HepG2 (cell line): Measurements from ENCODE around the gene TCAP. TPM values are rescaled to one million over a fixed set of nuclear protein-coding genes. Genes with fewer than 3 reads are reported as not detected.

Experiments used
- ATF4 ChIP-seq, 2 experiments: fragments of 450-650 bp in 1 of 2; sonication (generic) in 1 of 2; formaldehyde crosslinking; IDR thresholded peaks; 2 replicates each; pipeline versions ENCODE4 v1.5.0 to v1.8.0; 2020 to 2022; ENCODE audit warnings: mild to moderate bottlenecking in 1 of 2, missing genetic modification reagents in 1 of 2
- MXD4 ChIP-seq: IDR thresholded peaks from 2 replicates; pipeline ENCODE4 v1.6.1; 2016; ENCODE audit warnings: mild to moderate bottlenecking, missing biosample characterization, missing genetic modification reagents
- NR1H2 ChIP-seq: sonication (generic); formaldehyde crosslinking; IDR thresholded peaks from 2 replicates; pipeline ENCODE4 v1.8.1; 2022; ENCODE audit warnings: low read depth, missing genetic modification reagents, borderline replicate concordance
- RBFOX2 ChIP-seq: fragments of 200-400 bp; formaldehyde crosslinking; IDR thresholded peaks from 2 replicates; pipeline ENCODE4 v1.6.1; 2017; ENCODE audit warnings: low read depth, mild to moderate bottlenecking, low read length
- SMAD1 ChIP-seq: sonication (generic); formaldehyde crosslinking; IDR thresholded peaks from 2 replicates; pipeline ENCODE4 v1.4.0; 2020; ENCODE audit warnings: missing genetic modification reagents, low read depth, mild to moderate bottlenecking, borderline replicate concordance
- SNRNP70 ChIP-seq: fragments of 200-400 bp; formaldehyde crosslinking; IDR thresholded peaks from 2 replicates; pipeline ENCODE4 v1.6.1; 2017; ENCODE audit warnings: mild to moderate bottlenecking, low read depth, low read length, moderate library complexity
- U2AF2 ChIP-seq: fragments of 200-400 bp; formaldehyde crosslinking; IDR thresholded peaks from 2 replicates; pipeline ENCODE4 v1.6.1; 2017; ENCODE audit warnings: low read depth, mild to moderate bottlenecking, low read length
- ZNF562 ChIP-seq: sonication (generic); formaldehyde crosslinking; IDR thresholded peaks from 2 replicates; pipeline ENCODE4 v1.8.0; 2022; ENCODE audit warnings: missing genetic modification reagents, borderline replicate concordance
- ZNF616 ChIP-seq: sonication (generic); formaldehyde crosslinking; IDR thresholded peaks from 2 replicates; pipeline ENCODE4 v1.5.0; 2020; ENCODE audit warnings: low read depth, mild to moderate bottlenecking, missing genetic modification reagents
- polyA plus RNA-seq, 8 experiments: library from polyadenylated mRNA; depleted of rRNA in 3 of 8; stranded (reverse) in 7 of 8; unstranded in 1 of 8; fragments of >200 nt; fragmentation: Illumina TruSeq in 4 of 8; extraction: Trizol in 4 of 8; gene quantifications; 2 replicates each; pipeline versions ENCODE4 v1.2.1 to v1.2.3, GENCODE V29; 2011 to 2016; ENCODE audit warnings: low read depth in 4 of 8, missing spikeins in 1 of 8, mixed read lengths in 1 of 8; ENCODE audit not compliant: insufficient read depth in 1 of 8
- total RNA-seq, 5 experiments: library from RNA; depleted of rRNA; stranded (reverse); fragments of >200 nt; fragmentation: Illumina TruSeq; extraction: Trizol; gene quantifications; 2 replicates each; pipeline ENCODE4 v1.2.3, GENCODE V29; 2016; ENCODE audit warnings: low read depth in 1 of 5
- TF ChIP-seq, protein P1 (sequence below): sonication (generic); formaldehyde crosslinking; IDR thresholded peaks from 2 replicates; pipeline ENCODE4 v1.4.0; 2020; ENCODE audit warnings: missing genetic modification reagents, borderline replicate concordance
- TF ChIP-seq, protein P2 (sequence below): sonication (generic); formaldehyde crosslinking; IDR thresholded peaks from 2 replicates; pipeline ENCODE4 v1.4.0; 2020; ENCODE audit warnings: missing genetic modification reagents
- TF ChIP-seq, protein P3 (sequence below): sonication (generic); formaldehyde crosslinking; IDR thresholded peaks from 2 replicates; pipeline ENCODE4 v1.4.0; 2020; ENCODE audit warnings: mild to moderate bottlenecking, missing genetic modification reagents, borderline replicate concordance

TCAP gene
- total and polyA plus RNA-seq, 2 of the 13 experiments (the other 11 are each of a cell fraction or from before 2014, with no cell fraction given), result 0.24 to 0.65 TPM

- TF ChIP-seq ATF4 (CRISPR knock-in tag; IDR thresholded peaks at IDR 0.05), result no peak
- TF ChIP-seq RBFOX2, result no peak
- TF ChIP-seq, protein P1, sequence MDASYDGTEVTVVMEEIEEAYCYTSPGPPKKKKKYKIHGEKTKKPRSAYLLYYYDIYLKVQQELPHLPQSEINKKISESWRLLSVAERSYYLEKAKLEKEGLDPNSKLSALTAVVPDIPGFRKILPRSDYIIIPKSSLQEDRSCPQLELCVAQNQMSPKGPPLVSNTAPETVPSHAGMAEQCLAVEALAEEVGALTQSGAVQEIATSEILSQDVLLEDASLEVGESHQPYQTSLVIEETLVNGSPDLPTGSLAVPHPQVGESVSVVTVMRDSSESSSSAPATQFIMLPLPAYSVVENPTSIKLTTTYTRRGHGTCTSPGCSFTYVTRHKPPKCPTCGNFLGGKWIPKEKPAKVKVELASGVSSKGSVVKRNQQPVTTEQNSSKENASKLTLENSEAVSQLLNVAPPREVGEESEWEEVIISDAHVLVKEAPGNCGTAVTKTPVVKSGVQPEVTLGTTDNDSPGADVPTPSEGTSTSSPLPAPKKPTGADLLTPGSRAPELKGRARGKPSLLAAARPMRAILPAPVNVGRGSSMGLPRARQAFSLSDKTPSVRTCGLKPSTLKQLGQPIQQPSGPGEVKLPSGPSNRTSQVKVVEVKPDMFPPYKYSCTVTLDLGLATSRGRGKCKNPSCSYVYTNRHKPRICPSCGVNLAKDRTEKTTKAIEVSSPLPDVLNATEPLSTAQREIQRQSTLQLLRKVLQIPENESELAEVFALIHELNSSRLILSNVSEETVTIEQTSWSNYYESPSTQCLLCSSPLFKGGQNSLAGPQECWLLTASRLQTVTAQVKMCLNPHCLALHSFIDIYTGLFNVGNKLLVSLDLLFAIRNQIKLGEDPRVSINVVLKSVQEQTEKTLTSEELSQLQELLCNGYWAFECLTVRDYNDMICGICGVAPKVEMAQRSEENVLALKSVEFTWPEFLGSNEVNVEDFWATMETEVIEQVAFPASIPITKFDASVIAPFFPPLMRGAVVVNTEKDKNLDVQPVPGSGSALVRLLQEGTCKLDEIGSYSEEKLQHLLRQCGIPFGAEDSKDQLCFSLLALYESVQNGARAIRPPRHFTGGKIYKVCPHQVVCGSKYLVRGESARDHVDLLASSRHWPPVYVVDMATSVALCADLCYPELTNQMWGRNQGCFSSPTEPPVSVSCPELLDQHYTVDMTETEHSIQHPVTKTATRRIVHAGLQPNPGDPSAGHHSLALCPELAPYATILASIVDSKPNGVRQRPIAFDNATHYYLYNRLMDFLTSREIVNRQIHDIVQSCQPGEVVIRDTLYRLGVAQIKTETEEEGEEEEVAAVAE (CRISPR knock-in tag), result peak; percentile 55; the same call in 1 of the 2 replicates
- no peak for TF ChIP-seq SNRNP70
- no peak for TF ChIP-seq NR1H2
- peak; percentile 64 for TF ChIP-seq MXD4
- TF ChIP-seq, protein P2, sequence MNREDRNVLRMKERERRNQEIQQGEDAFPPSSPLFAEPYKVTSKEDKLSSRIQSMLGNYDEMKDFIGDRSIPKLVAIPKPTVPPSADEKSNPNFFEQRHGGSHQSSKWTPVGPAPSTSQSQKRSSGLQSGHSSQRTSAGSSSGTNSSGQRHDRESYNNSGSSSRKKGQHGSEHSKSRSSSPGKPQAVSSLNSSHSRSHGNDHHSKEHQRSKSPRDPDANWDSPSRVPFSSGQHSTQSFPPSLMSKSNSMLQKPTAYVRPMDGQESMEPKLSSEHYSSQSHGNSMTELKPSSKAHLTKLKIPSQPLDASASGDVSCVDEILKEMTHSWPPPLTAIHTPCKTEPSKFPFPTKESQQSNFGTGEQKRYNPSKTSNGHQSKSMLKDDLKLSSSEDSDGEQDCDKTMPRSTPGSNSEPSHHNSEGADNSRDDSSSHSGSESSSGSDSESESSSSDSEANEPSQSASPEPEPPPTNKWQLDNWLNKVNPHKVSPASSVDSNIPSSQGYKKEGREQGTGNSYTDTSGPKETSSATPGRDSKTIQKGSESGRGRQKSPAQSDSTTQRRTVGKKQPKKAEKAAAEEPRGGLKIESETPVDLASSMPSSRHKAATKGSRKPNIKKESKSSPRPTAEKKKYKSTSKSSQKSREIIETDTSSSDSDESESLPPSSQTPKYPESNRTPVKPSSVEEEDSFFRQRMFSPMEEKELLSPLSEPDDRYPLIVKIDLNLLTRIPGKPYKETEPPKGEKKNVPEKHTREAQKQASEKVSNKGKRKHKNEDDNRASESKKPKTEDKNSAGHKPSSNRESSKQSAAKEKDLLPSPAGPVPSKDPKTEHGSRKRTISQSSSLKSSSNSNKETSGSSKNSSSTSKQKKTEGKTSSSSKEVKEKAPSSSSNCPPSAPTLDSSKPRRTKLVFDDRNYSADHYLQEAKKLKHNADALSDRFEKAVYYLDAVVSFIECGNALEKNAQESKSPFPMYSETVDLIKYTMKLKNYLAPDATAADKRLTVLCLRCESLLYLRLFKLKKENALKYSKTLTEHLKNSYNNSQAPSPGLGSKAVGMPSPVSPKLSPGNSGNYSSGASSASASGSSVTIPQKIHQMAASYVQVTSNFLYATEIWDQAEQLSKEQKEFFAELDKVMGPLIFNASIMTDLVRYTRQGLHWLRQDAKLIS (CRISPR knock-in tag), result no peak
- no peak for TF ChIP-seq U2AF2
- TF ChIP-seq SMAD1 (CRISPR knock-in tag), result no peak
- no peak for TF ChIP-seq ZNF562 (CRISPR knock-in tag)
- TF ChIP-seq, protein P3, sequence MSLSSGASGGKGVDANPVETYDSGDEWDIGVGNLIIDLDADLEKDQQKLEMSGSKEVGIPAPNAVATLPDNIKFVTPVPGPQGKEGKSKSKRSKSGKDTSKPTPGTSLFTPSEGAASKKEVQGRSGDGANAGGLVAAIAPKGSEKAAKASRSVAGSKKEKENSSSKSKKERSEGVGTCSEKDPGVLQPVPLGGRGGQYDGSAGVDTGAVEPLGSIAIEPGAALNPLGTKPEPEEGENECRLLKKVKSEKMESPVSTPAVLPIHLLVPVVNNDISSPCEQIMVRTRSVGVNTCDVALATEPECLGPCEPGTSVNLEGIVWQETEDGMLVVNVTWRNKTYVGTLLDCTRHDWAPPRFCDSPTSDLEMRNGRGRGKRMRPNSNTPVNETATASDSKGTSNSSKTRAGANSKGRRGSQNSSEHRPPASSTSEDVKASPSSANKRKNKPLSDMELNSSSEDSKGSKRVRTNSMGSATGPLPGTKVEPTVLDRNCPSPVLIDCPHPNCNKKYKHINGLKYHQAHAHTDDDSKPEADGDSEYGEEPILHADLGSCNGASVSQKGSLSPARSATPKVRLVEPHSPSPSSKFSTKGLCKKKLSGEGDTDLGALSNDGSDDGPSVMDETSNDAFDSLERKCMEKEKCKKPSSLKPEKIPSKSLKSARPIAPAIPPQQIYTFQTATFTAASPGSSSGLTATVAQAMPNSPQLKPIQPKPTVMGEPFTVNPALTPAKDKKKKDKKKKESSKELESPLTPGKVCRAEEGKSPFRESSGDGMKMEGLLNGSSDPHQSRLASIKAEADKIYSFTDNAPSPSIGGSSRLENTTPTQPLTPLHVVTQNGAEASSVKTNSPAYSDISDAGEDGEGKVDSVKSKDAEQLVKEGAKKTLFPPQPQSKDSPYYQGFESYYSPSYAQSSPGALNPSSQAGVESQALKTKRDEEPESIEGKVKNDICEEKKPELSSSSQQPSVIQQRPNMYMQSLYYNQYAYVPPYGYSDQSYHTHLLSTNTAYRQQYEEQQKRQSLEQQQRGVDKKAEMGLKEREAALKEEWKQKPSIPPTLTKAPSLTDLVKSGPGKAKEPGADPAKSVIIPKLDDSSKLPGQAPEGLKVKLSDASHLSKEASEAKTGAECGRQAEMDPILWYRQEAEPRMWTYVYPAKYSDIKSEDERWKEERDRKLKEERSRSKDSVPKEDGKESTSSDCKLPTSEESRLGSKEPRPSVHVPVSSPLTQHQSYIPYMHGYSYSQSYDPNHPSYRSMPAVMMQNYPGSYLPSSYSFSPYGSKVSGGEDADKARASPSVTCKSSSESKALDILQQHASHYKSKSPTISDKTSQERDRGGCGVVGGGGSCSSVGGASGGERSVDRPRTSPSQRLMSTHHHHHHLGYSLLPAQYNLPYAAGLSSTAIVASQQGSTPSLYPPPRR (CRISPR knock-in tag), result no peak
- no peak for TF ChIP-seq ZNF616 (CRISPR knock-in tag)
These were observed 43.4 kb upstream of the TCAP start (continued) for GRCh38 chr17:39621523-39622379.
